Motor neuron (in vitro differentiated cells): ENCODE results near the gene DDX6. TPM values are rescaled to one million over a fixed set of nuclear protein-coding genes. Genes with fewer than 3 reads are reported as not detected.

ENCODE experiments used
- ATAC-seq, 8 experiments: fragments of 200-7000 bp; cut with Tn5 transposase; replicated peaks in 6 of 8; 2 replicates each; pipeline ENCODE4 v1.8.0; 2021; ENCODE audit warnings: mild to moderate bottlenecking in 8 of 8, moderate library complexity in 8 of 8
- H3K27ac ChIP-seq, 2 donors: fragments of 250-450 bp; sonication (Bioruptor Pico); 2 replicates each; pipeline ENCODE4 v1.9.0; 2021; ENCODE audit warnings: antibody characterized with exemption in 2 of 2, mild to moderate bottlenecking in 2 of 2, moderate library complexity in 1 of 2
- H3K4me1 ChIP-seq, 2 donors: fragments of 250-450 bp; sonication (Bioruptor Pico); replicated peaks in 1 of 2; 2 replicates each; pipeline ENCODE4 v1.6.1; 2021; ENCODE audit warnings: antibody characterized with exemption in 2 of 2, mild to moderate bottlenecking in 2 of 2, moderate library complexity in 1 of 2
- H3K4me3 ChIP-seq, 5 donors: fragments of 250-450 bp; sonication (Bioruptor Pico); 2 replicates each; pipeline ENCODE4 v1.9.0; 2021; ENCODE audit warnings: antibody characterized with exemption in 5 of 5, mild to moderate bottlenecking in 5 of 5, moderate library complexity in 4 of 5
- WGBS, 10 experiments: fragments of 450-650 bp; shearing (Covaris generic); methylation state at CpG; one replicate each; pipeline ENCODE4 v1.0.0; 2022; 5-methylcytosine and 5-hydroxymethylcytosine counted together
- in situ Hi-C, 9 experiments: fragments of 400-800 bp; cut with MboI; loops; one replicate each; pipeline ENCODE4 v1.15.0; 2021; ENCODE audit warnings: low sequenced_read_pairs in 9 of 9, low pct_unique_long_range_greater_than_20kb in 2 of 9; ENCODE audit not compliant: unreplicated experiment in 9 of 9
- total RNA-seq, 8 experiments: library from RNA; unstranded; fragments of 300-600 nt; gene quantifications; 2 replicates each; pipeline versions ENCODE4 v1.2.3 to v1.2.4, GENCODE V29; 2022

DDX6 gene
- total RNA-seq, 8 experiments from 2014 or later, result 82.6 to 169 (median 135) TPM

DNA sequence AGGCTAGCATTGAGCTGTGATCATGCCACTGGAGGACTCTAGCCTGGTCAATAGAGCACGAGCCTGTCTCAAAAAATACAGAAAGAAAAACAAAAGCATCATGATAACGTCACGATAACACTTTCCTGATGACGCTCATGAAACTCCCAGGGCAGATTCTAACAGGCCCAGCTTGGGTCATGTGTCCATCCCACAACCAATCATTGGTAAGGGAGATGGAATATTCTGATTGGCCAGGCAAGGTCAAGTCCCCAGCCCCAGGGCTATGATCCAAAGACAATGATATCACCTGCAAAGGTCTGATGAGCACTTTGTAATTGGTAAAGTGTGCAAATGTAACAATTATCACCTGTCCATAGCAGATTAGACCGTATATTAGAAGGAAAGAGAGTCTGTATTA, 21.5 kb upstream of the DDX6 start:
- in situ Hi-C loops, result no loop called here
- WGBS, 10 experiments, result 0 to 100% (median 80%) methylated on average over 1 of the region's 5 CpGs; no CpG with 5 or more reads in 3 of the 10 experiments
- no peak for ATAC-seq
- Histone ChIP-seq H3K27ac (no peak overlapping the region), H3K4me1 (no peaks in the 10 kb centered on the region), H3K4me3 (no peak overlapping the region)

GRCh38 chr11:118807800-118808778, 17.1 kb upstream of the DDX6 start:
- no peak for ATAC-seq
- no peaks in the 10 kb centered on the region for H3K4me1 ChIP-seq
- WGBS, 10 experiments, result 0 to 100% (median 76%) methylated on average over 1 to 3 of the region's 3 CpGs
- no peak overlapping the region for H3K4me3 ChIP-seq
- in situ Hi-C loops, result no loop called here
- no peak overlapping the region for H3K27ac ChIP-seq

DNA sequence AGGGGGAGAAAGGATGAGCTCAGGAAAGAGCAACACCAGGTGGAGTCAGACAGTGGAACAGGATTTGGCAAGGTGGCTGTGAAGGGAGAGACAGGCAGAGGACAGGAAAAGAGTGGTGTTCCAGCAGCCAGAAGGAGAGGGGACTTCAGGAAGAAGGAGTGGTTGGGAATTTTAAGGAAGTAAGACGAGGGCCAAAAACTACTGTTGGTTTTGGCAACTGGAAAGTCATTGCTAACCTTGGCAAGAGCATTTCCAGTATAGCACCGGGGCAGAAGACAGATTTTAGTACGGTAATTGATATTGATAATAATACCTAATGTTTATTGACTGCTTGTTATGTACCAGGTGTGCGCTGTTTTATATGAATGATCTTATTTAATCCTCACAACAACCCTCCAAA, 15.4 kb upstream of the DDX6 start:
- H3K4me3 ChIP-seq, result no peak overlapping the region
- no peaks in the 10 kb centered on the region for H3K4me1 ChIP-seq
- no peak overlapping the region for H3K27ac ChIP-seq
- in situ Hi-C loops, result no loop called here
- ATAC-seq, result no peak
- 39 to 100% (median 82%) methylated on average over 1 to 4 of the region's 4 CpGs; no CpG with 5 or more reads in 2 of the 10 experiments for WGBS, 10 experiments

GRCh38 chr11:118804094-118804493, 13.1 kb upstream of the DDX6 start:
- Histone ChIP-seq H3K4me1 (no peaks in the 10 kb centered on the region), H3K4me3 (no peak overlapping the region), H3K27ac (no peak overlapping the region)
- whole genome bisulfite sequencing, 10 experiments, result 100% methylated on average over 1 to 2 of the region's 3 CpGs; no CpG with 5 or more reads in 6 of the 10 experiments
- in situ Hi-C loops, result no loop called here
- no peak for ATAC-seq

GRCh38 chr11:118799372-118799771, 8.4 kb upstream of the DDX6 start:
- ATAC-seq, result no peak
- in situ Hi-C loops, result no loop called here
- no peak overlapping the region for H3K27ac ChIP-seq

GRCh38 chr11:118797510-118797909, 6.5 kb upstream of the DDX6 start:
- Histone ChIP-seq H3K27ac (no peak overlapping the region), H3K4me3 (no peak overlapping the region), H3K4me1 (peaks cover 3% of the 10 kb centered on the region in 2 donors)
- no peak for ATAC-seq
- WGBS, 10 experiments, result 52 to 100% (median 90%) methylated on average over 1 to 11 of the region's 11 CpGs; no CpG with 5 or more reads in 1 of the 10 experiments
- in situ Hi-C loops, result no loop called here

More at GRCh38 chr11:118799372-118799771, 8.4 kb upstream of the DDX6 start:
- no peak overlapping the region for H3K4me3 ChIP-seq
- H3K4me1 ChIP-seq, result peaks cover 0 to 3% of the 10 kb centered on the region in 2 donors

DNA sequence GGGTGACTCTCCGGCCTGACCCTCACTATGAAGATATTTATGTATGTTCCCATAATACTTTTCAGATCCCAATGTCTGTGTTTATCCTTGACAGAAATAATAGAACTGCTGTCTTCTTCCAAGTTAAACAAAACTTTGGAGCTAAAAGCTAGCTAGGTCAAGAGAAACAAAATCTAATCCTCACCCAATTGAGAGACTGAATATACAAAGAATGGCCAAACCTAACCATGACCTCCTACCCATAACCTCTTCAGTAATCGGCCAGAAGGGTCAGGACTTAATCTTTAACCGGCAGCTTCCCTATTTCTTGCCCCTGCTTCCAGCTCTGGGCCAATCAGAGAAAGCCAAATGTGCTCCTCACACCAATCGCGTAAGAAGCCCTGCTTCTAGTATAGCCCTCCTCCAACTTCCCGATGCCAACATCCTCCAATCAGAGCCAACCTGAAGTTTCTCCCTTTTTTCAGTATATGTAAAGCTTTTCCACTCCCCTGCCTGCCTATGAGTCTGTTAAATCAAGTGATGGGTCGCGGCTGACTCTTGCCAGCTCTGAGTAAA, 1.7 kb upstream of the DDX6 start:
- Histone ChIP-seq H3K27ac (peak overlapping the region in 1 of 2 donors; percentile 99), H3K4me1 (peaks cover 11 to 16% of the 10 kb centered on the region in 2 donors), H3K4me3 (peak overlapping the region; percentile 86 to 98 (median 90))
- WGBS, 10 experiments, result 0 to 40% (median 8%) methylated on average over 1 to 7 of the region's 8 CpGs
- in situ Hi-C loops, result no loop called here
- peak; percentile 30 to 64 (median 52) for ATAC-seq

DNA sequence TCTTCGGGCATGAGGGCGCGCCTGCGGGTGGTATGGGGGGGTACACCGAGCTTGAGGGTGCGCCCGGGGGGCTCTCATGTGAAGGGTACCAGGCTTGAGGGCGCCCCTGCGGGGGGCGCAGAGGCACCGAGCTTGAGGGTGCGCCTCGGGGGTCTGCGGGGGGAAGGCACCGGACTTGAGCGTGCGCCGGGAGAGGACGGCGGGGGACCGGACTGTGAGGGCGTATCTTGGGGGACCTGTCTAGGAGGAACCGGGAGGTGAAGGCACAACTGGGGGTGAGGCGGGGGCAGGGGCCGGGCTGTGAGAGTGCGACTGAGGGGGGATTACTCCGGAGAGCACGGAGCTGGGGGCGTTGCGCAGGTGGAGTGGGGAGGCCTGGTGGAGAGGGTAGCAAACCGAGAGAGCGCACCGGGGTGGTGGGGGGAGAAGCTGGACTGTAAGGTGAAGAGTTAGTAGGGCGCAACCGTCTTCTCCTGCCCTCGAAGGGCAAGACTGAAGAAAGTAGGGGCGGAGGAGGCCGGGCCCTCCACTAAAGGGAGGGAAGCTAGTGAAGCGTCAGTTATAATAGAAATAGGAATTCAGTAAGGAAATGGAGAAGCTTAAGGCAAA, 1.1 kb upstream of the DDX6 start:
- Histone ChIP-seq H3K4me3 (peak overlapping the region; percentile 86 to 98 (median 90)), H3K4me1 (peaks cover 11 to 16% of the 10 kb centered on the region in 2 donors), H3K27ac (peak overlapping the region; percentile 99)
- in situ Hi-C loops, result no loop called here
- peak in 5 of 8 experiments; percentile 0 to 4 (median 2) for ATAC-seq
- 12 to 40% (median 20%) methylated on average over 2 to 6 of the region's 39 CpGs; no CpG with 5 or more reads in 7 of the 10 experiments for WGBS, 10 experiments

- in situ Hi-C loops, result no loop called here
- H3K4me1 ChIP-seq, result peaks cover 8 to 21% of the 10 kb centered on the region in 2 donors
- peak overlapping the region; percentile 99 for H3K27ac ChIP-seq
- peak overlapping the region; percentile 86 to 98 (median 90) for H3K4me3 ChIP-seq
- WGBS, 10 experiments, result no CpG with 5 or more reads among the region's 54 CpGs
- ATAC-seq, result peak; percentile 13 to 61 (median 52)
Observed at GRCh38 chr11:118790357-118791110, 430 bp downstream of the DDX6 start.

DNA sequence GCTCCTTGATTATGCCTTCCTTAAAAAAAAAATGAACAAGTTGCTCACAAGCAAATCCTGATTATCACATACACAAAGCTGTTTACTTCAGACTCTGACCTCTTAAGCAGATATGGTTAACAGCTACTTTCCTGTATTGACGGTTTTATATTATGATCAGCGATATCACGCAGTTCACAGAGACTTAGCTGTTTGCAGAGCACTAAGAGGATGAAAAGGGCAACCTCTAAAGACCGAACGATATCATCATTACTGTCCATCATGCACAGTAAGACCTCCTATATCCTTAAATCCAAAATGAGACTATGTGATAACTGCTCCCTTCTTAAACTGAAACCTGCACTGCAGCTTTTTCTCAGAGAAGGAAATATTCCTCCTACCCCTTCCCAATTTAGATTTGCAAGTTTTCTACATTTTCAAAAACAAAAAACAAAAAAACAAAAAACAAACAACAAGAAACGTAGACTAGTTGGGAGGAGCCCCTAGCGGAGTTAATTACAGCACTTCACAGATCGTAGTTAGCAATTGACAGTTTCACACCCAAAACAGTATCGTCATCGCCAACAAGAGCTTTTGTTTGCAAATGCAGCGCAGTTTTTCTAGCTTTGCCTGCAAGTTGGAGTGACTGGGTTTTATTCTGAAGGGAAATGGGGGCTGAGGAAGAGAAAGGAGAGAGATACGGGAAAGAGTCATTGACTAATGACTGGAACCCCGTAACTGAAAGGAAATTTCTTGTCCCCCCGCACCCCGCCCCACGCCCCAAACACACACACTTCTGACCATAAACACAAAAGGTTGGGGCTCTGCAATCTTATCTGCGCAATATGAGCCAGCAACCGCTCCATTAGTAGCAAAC, 1.2 kb downstream of the DDX6 start:
- Histone ChIP-seq H3K27ac (peak overlapping the region; percentile 99), H3K4me1 (peaks cover 8 to 21% of the 10 kb centered on the region in 2 donors), H3K4me3 (peak overlapping the region; percentile 86 to 98 (median 90))
- peak in 3 of 8 experiments; percentile 0 to 3 (median 1) for ATAC-seq
- WGBS, 10 experiments, result 1 to 20% (median 6%) methylated on average over 1 to 13 of the region's 18 CpGs
- in situ Hi-C loops, result no loop called here

DNA sequence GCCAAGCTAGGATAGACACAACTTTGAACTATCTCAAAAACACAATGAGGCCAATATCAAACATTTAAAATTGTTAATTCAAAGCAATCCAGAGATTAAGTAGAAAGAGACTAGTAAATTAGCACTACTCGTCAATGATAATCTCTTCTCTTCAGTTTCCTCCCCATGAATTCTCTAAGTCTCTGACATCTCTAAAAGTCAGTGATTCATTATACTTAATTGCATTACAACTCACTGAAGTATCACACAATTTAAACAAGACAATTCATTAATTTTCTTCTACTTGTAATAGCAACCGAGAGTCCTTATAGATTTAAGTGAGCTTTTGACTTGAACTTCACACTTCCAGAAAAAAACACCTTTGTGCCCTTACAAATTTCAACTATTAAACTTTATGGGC, 4.3 kb downstream of the DDX6 start:
- ATAC-seq, result no peak
- 17 to 86% (median 63%) methylated on average over 1 to 2 of the region's 2 CpGs for WGBS, 10 experiments
- Histone ChIP-seq H3K4me1 (peaks cover 8 to 18% of the 10 kb centered on the region in 2 donors), H3K4me3 (no peak overlapping the region), H3K27ac (no peak overlapping the region)
- in situ Hi-C loops, result no loop called here

GRCh38 chr11:118785362-118785761, 5.6 kb downstream of the DDX6 start:
- ATAC-seq, result no peak
- Histone ChIP-seq H3K4me1 (peaks cover 8 to 18% of the 10 kb centered on the region in 2 donors), H3K27ac (no peak overlapping the region), H3K4me3 (no peak overlapping the region)
- 18 to 100% (median 84%) methylated on average over 2 to 3 of the region's 3 CpGs; no CpG with 5 or more reads in 1 of the 10 experiments for WGBS, 10 experiments
- in situ Hi-C loops, result no loop called here
